GM21526 (cell line): Measurements from ENCODE around the gene STAC3.

Experiments used
- ATAC-seq: cut with Tn5 transposase; IDR thresholded peaks from one replicate; pipeline ENCODE4 v1.9.1; 2021; ENCODE audit warnings: moderate library complexity; ENCODE audit not compliant: unreplicated experiment, low FRiP score

The STAC3 gene

GRCh38 chr12:57255916-57256315 is 4.9 kb upstream of the STAC3 start:
- no peak for ATAC-seq

DNA sequence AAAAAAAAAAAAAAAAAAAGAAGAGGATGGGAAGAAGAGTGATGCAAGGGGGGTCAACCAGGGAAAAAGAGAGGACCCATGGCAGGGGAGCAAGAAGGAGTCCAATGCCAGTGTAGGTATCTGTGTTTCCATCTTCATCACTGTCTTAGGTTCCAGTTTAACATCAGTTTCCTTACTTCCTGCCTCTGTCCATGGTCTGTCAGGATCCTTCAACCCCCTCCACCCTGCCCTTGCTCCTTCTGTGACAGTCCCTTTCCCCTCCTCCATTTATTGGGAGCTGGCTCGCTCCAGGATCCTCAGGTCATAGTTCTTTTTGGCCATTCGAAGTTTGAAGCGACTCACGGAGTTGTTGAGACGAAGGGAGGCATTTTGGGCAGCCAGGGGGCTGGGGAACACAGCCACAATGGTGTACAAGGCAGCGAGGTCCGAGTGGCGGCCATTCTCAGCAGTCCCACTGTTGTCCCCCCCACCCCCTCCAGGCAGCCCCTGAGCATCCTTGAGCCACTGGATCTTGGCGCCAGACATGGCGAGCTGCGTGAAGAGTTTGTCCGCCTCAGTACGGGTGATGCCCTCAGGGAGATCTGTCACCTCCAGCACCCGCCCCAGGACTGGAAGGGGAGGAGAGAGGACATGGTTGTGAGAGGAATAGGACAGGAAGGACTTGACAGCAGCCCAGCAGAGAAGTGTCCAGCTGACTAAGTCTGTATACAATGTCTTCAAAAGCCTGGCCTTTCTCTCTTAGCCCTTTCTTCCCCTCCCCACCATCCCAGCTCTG is 3.7 kb upstream of the STAC3 start:
- no peak for ATAC-seq

DNA sequence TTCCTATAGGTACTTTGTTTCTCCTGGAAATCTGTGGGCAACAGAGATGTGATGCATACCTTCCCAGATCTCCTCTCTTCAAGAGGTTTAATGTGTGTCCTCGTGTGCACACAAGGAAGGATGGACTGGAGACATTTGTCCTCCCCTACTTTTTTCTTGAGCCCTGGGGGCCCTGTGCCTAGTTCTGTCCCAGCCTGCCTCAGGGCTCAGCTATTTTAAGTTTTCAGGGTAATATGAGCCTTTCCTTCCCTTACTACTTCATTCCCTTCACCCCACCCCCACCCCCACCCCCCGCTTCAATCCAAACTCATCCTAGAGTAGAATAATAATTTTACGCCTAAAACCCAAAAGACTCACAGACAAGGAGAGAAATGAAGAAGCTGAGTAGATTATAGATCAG is 446 bp downstream of the STAC3 start:
- no peak for ATAC-seq

DNA sequence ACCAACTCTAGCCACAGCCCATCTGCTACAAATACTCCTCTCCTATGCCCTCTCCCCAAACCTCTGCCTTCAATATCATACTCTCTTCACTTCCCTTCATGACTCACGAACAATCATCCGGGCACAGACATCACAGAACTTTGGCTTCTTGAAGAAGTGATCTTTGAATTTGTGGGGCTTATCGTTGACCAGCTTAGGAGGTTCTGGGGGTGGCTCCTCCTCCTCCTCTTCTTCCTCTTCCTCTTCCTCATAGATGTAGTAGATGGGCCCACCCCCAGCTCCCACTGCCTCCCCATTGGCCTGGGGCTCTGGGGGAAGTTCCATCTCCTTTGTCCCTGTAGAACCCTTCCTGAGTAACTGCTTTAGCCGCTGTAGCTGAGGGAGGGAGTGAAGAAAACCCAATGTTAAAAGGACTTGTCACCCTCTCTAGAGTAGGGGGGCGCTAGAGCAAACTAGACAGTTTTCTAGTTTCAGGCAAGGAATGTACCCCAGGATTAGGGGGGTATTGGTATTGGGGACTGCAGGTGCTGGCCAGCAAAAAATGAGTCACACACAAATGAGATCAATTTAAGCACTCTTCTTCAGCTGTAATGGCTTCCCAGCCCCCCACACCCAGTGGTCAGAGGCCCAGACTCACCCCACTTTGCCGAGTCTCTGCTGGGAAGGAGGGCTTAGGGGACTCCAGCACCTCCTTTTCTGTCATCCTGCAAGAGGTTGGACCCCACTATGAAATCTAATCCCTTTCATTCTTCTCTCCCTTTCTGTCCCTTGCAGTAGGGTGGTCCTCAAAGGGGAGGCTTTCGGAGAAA is 1.8 kb downstream of the STAC3 start:
- no peak for ATAC-seq

GRCh38 chr12:57247041-57247440 is 3.9 kb downstream of the STAC3 start:
- ATAC-seq, result no peak

- ATAC-seq, result no peak
Measured at GRCh38 chr12:57244312-57244696, 6.7 kb downstream of the STAC3 start.

DNA sequence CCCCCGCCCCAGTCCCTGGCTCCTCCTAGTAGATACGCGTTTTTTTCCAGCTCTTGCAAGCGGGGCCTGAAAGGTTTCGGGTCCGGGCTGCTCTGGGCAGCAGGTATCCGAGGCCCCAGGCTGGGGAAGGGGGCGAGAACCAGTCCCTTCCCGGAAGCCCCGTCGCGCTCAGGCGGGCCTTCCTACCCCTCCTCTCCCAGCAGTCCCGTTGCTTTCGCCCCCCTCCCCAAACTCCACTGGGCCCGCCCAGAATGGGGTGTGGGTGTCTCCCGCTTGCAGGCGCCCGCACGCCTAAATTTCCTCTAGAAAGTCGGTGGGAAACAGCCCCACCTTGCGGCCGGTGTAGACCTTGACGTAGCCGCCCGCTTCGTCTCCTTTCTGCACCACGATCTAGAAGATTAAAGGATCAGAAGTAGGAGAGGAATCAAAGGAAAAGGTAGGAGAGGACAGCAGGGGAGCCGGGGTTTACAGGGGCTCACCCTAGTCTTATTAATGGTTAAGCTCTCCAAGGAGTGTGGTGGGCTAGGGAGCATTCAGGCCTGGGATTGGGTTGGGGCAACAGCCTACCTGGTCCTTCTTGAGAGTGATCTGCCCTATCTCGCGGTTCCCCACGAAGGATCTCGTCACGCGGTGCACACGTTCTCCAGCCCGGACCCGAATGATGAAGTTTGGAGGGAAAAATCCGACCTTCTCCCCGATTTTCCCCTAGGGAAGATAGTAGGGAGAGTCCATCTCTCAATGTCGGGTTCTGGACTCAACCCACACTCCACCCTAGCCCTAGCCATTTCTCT is 7.3 kb downstream of the STAC3 start:
- no peak for ATAC-seq

GRCh38 chr12:57242691-57243454 is 8.1 kb downstream of the STAC3 start:
- peak; percentile 31 for ATAC-seq

GRCh38 chr12:57242329-57242690 is 8.7 kb downstream of the STAC3 start:
- no peak for ATAC-seq

DNA sequence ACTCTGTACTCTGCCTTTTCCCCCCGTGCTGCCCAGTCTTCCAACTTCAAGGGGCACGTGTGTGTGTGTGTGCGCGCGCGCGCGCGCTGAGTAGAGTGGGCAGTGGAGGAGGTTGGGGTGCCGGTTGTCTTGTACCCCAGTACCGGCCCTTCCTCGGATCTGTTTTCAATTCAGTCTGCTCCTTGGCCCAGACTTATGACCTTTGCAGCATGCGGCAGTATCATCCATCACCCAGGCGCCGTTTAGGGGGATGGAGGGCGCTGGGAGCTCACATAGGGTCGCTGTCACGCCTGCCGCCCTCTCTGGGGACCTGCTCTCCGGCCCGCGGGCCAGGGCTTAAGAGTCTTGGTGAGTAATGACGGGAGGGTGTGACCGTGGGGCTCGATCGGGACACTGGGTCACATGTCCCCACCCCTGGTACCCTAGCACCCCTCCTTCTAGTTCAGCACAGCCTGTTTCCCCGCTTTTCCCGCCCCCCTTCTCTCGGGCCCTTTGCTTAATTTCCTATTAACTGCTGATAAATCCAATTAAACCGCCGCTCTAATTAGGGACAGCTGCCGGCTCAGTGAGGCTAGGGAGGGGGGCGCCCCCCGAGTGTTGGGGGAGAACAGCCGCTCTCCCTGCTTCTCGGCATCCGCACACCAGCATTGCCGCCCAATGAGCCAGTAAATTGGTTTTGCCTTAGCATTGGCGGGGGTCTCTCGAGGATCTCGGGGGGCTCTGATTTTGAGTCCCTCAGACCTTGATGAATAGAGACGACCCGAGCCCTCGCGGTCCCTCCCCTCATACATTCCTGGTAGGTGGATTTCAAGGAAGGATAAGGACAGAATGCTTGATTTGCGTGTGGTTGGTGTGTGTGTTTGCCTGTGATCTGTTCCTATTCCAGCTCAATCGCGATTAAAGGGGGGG is 9.3 kb downstream of the STAC3 start:
- ATAC-seq, result no peak

DNA sequence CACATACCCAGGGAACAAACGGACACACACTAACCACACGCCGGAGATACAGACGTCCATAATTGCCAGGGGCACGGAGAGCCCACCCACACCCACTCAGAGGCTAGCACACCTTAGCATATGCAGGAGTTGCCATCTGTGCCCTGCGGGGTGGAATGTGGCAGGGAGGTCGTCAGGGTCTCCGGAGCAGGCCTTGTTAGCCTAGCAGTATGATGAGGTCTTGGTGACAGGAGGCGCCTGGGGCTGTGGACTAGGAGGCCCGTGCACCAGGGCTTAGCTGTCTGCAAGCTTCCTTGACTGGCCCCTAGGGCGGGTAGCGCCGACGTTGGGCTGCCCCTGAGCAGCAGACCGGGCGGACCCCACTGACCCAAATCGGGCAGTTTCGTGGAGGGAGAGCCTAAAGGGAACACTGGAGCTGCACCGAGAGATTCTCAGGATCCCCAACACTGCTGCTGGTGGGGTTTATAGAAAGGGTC is 10.0 kb downstream of the STAC3 start:
- ATAC-seq, result no peak

GRCh38 chr12:57240066-57240921 is 10.7 kb downstream of the STAC3 start:
- no peak for ATAC-seq

DNA sequence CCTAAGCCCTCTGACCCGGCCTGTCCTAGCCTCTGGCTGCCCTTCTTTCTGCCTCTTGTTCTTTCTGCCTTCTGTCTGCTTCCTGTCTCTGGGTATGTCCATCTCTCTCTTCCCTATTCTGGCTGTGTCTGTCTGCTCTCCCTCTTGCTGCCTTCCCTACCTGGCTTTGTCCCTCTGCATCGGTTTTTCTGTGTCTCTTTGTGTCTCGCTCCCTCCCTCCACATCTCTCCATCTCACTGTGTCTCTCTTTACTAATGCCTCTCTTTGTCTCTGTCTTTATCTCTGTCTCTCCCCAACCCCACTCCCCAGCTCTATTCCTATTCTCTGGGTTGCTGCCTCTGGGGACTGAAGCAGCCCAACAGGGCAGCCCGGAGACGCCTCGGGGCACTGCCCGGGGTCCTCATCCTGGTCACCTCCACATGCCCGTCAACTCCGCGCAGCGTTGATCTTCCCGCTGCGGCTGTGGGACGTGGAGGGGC is 11.4 kb downstream of the STAC3 start:
- ATAC-seq, result no peak

DNA sequence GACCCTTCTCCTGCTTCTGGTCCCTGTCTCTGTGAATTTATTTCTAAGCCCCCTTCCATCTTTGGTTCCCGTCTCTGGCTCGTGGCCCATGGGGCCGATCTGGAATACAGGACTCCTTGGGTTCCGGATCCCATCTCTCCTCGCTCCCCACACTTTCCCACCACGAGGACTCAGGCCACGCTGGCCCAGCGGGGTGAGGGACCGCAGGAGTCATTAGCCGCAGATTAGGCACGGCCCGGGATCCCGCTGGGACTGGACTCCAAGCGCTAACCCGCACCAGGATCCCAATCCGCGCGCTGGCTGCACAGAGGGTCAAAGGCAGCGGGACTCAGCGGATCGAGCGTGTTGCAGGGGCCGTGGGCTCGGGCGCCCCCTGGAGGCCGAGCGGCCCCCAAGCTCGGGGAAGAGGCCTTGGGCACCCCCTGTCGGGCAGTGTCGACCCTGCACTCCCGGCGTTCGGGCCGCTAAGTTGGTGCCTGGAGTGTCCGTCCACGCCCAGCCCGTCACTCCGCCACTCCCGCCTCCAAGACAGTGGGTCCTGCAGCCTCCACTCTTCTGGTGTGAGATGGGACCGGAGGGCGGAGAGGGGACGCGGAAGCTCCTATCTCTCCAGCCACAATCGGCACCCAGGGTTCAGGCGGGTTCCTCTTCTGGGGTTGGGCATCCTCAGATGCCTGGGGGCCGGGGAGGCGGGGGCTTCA is 12.0 kb downstream of the STAC3 start:
- ATAC-seq, result peak; percentile 44

DNA sequence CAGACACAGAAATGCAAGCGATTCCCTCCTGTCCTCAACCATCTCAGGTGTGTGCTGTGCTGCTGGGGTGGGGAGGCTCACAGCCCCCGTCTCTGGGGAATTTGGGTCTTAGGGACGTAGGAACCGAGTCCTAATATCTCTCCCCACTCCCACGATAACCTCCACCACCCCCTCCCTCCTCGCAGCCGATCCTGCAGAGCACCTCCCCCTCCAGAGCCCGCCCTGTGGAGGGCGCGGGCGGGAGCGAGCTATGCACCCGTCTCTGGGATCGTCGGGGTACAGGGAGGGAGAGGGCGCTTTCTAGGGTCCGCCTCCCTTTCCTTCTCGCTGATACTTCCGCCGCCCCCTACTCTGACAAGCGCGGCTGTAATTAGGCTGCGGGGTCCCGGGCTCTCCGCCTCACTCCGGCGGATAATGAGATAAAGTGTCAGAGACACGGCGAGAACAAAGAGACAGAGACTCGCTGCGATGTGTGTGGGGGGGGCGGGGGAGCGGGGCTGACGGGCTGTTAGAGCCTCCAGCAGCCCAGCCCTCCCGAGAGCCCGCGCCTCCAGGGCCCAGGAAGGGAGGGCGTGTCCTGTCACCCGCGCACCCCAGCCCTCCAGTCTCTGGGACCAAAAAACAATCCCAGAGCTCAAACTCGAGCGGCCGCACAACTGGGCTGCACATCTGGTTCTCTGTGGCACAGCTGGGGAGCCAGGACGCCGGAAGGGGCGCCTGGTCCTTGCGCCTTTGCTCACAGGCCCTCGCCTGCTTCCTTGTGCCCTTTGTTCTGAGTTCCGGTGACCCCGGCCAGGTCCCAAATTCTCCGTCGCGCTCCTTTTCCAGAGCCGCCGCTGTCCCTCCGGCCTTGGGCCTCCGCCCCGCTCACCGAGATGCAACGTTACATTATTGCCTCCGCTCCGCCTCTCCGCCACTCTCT is 12.8 kb downstream of the STAC3 start:
- no peak for ATAC-seq

GRCh38 chr12:57237596-57237931 is 13.4 kb downstream of the STAC3 start:
- no peak for ATAC-seq
